ENCODE results near the gene RSAD1. TPM values are rescaled to one million over a fixed set of nuclear protein-coding genes. Genes with fewer than 3 reads are reported as not detected.
"Not testable (repeated sequence)": the region's sequence is repeated elsewhere in the genome, so short reads cannot be mapped to it uniquely, and the experiment has no call there.

Gene RSAD1
- total and polyA plus RNA-seq, 3 experiments from 2014 or later, result 45.7 to 66.4 (median 46.8) TPM

DNA sequence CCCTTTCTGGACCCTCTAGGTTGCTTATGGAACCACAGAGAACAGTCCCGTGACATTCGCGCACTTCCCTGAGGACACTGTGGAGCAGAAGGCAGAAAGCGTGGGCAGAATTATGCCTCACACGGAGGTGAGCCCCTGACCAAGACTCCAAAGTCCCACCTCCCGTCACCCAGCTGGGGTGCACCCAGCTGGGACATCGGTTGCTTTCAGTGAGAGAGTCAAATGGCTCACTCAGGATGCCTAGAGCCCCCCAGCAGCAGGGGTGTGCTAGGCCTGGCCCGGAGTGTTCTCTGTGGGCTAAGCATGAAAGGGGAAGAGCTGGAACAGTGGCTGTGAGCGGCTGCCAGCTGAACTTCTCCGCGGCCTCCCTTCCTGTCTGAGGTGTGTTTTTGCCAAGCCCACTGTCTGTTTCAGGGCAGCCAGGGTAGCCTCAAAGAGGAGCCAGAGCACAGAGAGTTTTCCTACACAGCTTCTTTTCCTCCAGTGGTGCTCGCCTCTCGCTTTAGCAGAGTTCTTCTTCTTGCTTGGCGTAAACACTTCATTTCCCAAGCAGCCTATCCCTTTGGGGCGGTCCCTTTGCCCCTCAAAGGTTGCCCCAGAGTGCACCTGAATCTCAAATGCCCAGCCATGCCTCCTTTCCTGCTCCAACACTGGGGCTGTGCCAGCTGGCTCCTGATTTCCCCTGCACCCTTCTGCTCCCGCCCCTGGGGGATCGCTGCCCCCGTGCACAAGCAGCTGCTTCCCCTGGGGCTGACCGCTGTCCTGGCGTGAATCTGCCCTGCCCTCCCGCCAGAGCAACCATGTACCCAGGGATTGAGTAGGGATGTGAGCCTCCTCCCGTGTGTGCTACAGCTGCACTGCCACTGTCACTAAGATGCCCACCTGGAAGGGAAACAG is 7.4 kb upstream of the RSAD1 start:
- H3K36me3 ChIP-seq (ENCODE audit: insufficient read depth, low read length), result no peaks in the 10 kb centered on the region
- H3K4me3 Mint-ChIP-seq, result no peak overlapping the region
- H3K27me3 ChIP-seq (ENCODE audit: insufficient read depth, low read length, poor library complexity, severe bottlenecking), result peaks cover 11% of the 10 kb centered on the region
- H3K9me3 Mint-ChIP-seq, result no peaks in the 10 kb centered on the region
- H3K36me3 Mint-ChIP-seq, result peaks cover 0 to 15% (median 6%) of the 10 kb centered on the region in 3 donors
- no peak overlapping the region for H3K27ac Mint-ChIP-seq
- CTCF ChIA-PET, result interaction anchor here (0.5 kb wide), 1 partner anchor 62 kb away, joined by 4 read pairs; no protein-coding TSS in a partner anchor
- H3K4me1 ChIP-seq (ENCODE audit: insufficient read depth, low read length), result no peaks in the 10 kb centered on the region
- peaks cover 5 to 24% (median 12%) of the 10 kb centered on the region in 3 donors for H3K4me1 Mint-ChIP-seq
- no peaks in the 10 kb centered on the region for H3K9me3 ChIP-seq (ENCODE audit: low read length)
- H3K27ac ChIP-seq (ENCODE audit: low read depth, low read length), result no peak overlapping the region
- no peak overlapping the region for H3K4me3 ChIP-seq (ENCODE audit: low read length)
- POLR2A ChIA-PET, result no interaction called here
- no peak for DNase-seq
- H3K27me3 Mint-ChIP-seq, result peaks cover 16 to 18% of the 10 kb centered on the region in 2 donors

DNA sequence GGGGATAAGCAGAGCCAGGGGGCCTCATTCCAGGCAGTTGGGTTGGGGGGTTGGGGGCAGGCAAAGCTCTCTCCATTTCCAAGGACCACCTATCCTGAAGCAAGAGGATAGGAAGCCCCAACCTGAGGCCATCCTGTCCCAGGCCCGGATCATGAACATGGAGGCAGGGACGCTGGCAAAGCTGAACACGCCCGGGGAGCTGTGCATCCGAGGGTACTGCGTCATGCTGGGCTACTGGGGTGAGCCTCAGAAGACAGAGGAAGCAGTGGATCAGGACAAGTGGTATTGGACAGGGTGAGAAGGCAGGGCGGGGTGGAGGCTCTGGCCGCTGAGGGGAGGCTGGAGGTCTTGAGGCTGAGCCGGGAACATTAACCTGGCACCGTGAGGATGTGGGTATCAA is 6.4 kb upstream of the RSAD1 start:
- Mint-ChIP-seq H3K4me3 (no peak overlapping the region), H3K4me1 (peaks cover 0 to 14% (median 7%) of the 10 kb centered on the region in 3 donors), H3K27ac (no peak overlapping the region), H3K36me3 (peaks cover 0 to 15% (median 6%) of the 10 kb centered on the region in 3 donors), H3K27me3 (peaks cover 12 to 16% of the 10 kb centered on the region in 2 donors), H3K9me3 (no peaks in the 10 kb centered on the region)
- POLR2A ChIA-PET, result no interaction called here
- DNase-seq, result no peak
- H3K27ac ChIP-seq (ENCODE audit: low read depth, low read length), result no peak overlapping the region
- peaks cover 11% of the 10 kb centered on the region for H3K27me3 ChIP-seq (ENCODE audit: insufficient read depth, low read length, poor library complexity, severe bottlenecking)
- no peaks in the 10 kb centered on the region for H3K36me3 ChIP-seq (ENCODE audit: insufficient read depth, low read length)
- H3K9me3 ChIP-seq (ENCODE audit: low read length), result no peaks in the 10 kb centered on the region
- no peaks in the 10 kb centered on the region for H3K4me1 ChIP-seq (ENCODE audit: insufficient read depth, low read length)
- H3K4me3 ChIP-seq (ENCODE audit: low read length), result no peak overlapping the region
- CTCF ChIA-PET, result interaction anchor here (0.8 to 1.5 kb wide), 3 partner anchors 10 to 154 kb away, joined by 3 to 4 read pairs (median 3); no protein-coding TSS in a partner anchor

- H3K4me3 ChIP-seq (ENCODE audit: low read length); H3K9me3 ChIP-seq (ENCODE audit: low read length); H3K4me1 ChIP-seq (ENCODE audit: insufficient read depth, low read length); H3K9me3 Mint-ChIP-seq; DNase-seq; POLR2A ChIA-PET; H3K4me3 Mint-ChIP-seq; H3K36me3 ChIP-seq (ENCODE audit: insufficient read depth, low read length); H3K27ac Mint-ChIP-seq; H3K27ac ChIP-seq (ENCODE audit: low read depth, low read length): not testable (repeated sequence)
- peaks cover 0 to 10% (median 4%) of the 10 kb centered on the region in 3 donors for H3K4me1 Mint-ChIP-seq
- peaks cover 9 to 13% of the 10 kb centered on the region in 2 donors for H3K27me3 Mint-ChIP-seq
- peaks cover 11% of the 10 kb centered on the region for H3K27me3 ChIP-seq (ENCODE audit: insufficient read depth, low read length, poor library complexity, severe bottlenecking)
- CTCF ChIA-PET, result interaction anchor here (0.8 to 1.5 kb wide), 3 partner anchors 9 to 154 kb away, joined by 3 to 4 read pairs (median 3); no protein-coding TSS in a partner anchor
- peaks cover 0 to 15% (median 6%) of the 10 kb centered on the region in 3 donors for H3K36me3 Mint-ChIP-seq
Measured at GRCh38 chr17:50472761-50473161, 5.9 kb upstream of the RSAD1 start.

DNA sequence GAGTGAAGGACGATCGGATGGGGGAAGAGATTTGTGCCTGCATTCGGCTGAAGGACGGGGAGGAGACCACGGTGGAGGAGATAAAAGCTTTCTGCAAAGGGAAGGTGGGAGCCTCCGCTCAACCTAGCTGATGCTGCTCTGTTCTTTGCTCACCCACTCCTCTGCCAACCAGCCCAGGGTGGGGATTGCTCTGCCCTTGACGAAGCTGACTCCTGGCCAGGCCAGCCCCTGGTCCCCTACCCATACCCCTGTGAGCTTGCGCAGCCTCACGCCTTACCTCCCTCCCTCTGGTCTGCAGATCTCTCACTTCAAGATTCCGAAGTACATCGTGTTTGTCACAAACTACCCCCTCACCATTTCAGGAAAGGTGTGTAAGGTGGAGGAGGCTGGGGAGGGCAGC is 4.8 kb upstream of the RSAD1 start:
- CTCF ChIA-PET, result interaction anchor here (0.7 to 1.5 kb wide), 2 partner anchors 10 to 112 kb away, joined by 3 to 4 read pairs; no protein-coding TSS in a partner anchor
- no peaks in the 10 kb centered on the region for H3K36me3 ChIP-seq (ENCODE audit: insufficient read depth, low read length)
- no peak overlapping the region for H3K4me3 ChIP-seq (ENCODE audit: low read length)
- peaks cover 10% of the 10 kb centered on the region for H3K27me3 ChIP-seq (ENCODE audit: insufficient read depth, low read length, poor library complexity, severe bottlenecking)
- H3K27me3 Mint-ChIP-seq, result peaks cover 0 to 6% of the 10 kb centered on the region in 2 donors
- peaks cover 0 to 15% (median 6%) of the 10 kb centered on the region in 3 donors for H3K36me3 Mint-ChIP-seq
- no peak for DNase-seq
- peaks cover 7% of the 10 kb centered on the region for H3K4me1 ChIP-seq (ENCODE audit: insufficient read depth, low read length)
- no peaks in the 10 kb centered on the region for H3K9me3 ChIP-seq (ENCODE audit: low read length)
- no peak overlapping the region for H3K27ac Mint-ChIP-seq
- no peak overlapping the region for H3K27ac ChIP-seq (ENCODE audit: low read depth, low read length)
- H3K4me1 Mint-ChIP-seq, result peaks cover 5 to 10% (median 6%) of the 10 kb centered on the region in 3 donors
- POLR2A ChIA-PET, result no interaction called here
- H3K9me3 Mint-ChIP-seq, result no peaks in the 10 kb centered on the region
- H3K4me3 Mint-ChIP-seq, result no peak overlapping the region

GRCh38 chr17:50474523-50474922 is 4.1 kb upstream of the RSAD1 start:
- Histone ChIP-seq H3K4me3 (ENCODE audit: low read length) (no peak overlapping the region), H3K27ac (ENCODE audit: low read depth, low read length) (no peak overlapping the region), H3K4me1 (ENCODE audit: insufficient read depth, low read length) (peaks cover 8% of the 10 kb centered on the region), H3K27me3 (ENCODE audit: insufficient read depth, low read length, poor library complexity, severe bottlenecking) (peaks cover 4% of the 10 kb centered on the region), H3K9me3 (ENCODE audit: low read length) (no peaks in the 10 kb centered on the region), H3K36me3 (ENCODE audit: insufficient read depth, low read length) (no peaks in the 10 kb centered on the region)
- DNase-seq, result no peak
- CTCF ChIA-PET, result interaction anchor here (0.7 to 1.7 kb wide), 2 partner anchors 77 to 112 kb away, joined by 3 to 9 read pairs; partner anchors contain the start of gene LRRC59
- POLR2A ChIA-PET, result no interaction called here
- Mint-ChIP-seq H3K4me1 (peaks cover 6 to 13% (median 10%) of the 10 kb centered on the region in 3 donors), H3K4me3 (no peak overlapping the region), H3K36me3 (peaks cover 0 to 19% (median 6%) of the 10 kb centered on the region in 3 donors), H3K27ac (peak overlapping the region in 2 of 8 donors; percentile 3 to 42), H3K27me3 (peaks cover 0 to 6% of the 10 kb centered on the region in 2 donors), H3K9me3 (no peaks in the 10 kb centered on the region)

DNA sequence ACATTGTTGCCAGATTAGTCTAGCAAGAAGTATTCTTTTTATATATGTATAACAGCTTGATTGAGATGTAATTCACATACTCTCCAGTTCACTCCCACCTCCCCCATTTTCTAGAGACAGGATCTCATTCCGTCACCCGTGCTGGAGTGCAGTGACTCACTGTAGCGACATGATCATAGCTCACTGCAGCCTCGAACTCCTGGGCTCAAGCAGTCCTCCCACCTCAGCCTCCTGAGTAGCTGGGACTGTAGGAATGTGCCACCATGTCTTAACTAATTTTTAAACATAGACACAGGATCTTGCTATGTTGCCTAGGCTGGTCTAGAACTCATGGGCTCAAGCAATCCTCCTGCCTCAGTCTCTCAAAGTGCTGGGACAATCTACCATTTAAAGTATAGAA is 3.3 kb upstream of the RSAD1 start:
- Mint-ChIP-seq H3K27me3 (peaks cover 0 to 3% of the 10 kb centered on the region in 2 donors), H3K4me3 (no peak overlapping the region), H3K27ac (peak overlapping the region in 2 of 8 donors; percentile 26 to 38), H3K9me3 (no peaks in the 10 kb centered on the region), H3K4me1 (peaks cover 14 to 20% (median 19%) of the 10 kb centered on the region in 3 donors), H3K36me3 (peaks cover 0 to 21% (median 6%) of the 10 kb centered on the region in 3 donors)
- Histone ChIP-seq H3K27me3 (ENCODE audit: insufficient read depth, low read length, poor library complexity, severe bottlenecking) (no peaks in the 10 kb centered on the region), H3K4me3 (ENCODE audit: low read length) (no peak overlapping the region), H3K4me1 (ENCODE audit: insufficient read depth, low read length) (peaks cover 16% of the 10 kb centered on the region), H3K27ac (ENCODE audit: low read depth, low read length) (no peak overlapping the region), H3K36me3 (ENCODE audit: insufficient read depth, low read length) (peaks cover 2% of the 10 kb centered on the region), H3K9me3 (ENCODE audit: low read length) (no peaks in the 10 kb centered on the region)
- no peak for DNase-seq
- ChIA-PET CTCF (interaction anchor here (1.7 kb wide), 1 partner anchor 78 kb away, joined by 9 read pairs; the partner anchor contains the start of gene LRRC59), POLR2A (no interaction called here)

DNA sequence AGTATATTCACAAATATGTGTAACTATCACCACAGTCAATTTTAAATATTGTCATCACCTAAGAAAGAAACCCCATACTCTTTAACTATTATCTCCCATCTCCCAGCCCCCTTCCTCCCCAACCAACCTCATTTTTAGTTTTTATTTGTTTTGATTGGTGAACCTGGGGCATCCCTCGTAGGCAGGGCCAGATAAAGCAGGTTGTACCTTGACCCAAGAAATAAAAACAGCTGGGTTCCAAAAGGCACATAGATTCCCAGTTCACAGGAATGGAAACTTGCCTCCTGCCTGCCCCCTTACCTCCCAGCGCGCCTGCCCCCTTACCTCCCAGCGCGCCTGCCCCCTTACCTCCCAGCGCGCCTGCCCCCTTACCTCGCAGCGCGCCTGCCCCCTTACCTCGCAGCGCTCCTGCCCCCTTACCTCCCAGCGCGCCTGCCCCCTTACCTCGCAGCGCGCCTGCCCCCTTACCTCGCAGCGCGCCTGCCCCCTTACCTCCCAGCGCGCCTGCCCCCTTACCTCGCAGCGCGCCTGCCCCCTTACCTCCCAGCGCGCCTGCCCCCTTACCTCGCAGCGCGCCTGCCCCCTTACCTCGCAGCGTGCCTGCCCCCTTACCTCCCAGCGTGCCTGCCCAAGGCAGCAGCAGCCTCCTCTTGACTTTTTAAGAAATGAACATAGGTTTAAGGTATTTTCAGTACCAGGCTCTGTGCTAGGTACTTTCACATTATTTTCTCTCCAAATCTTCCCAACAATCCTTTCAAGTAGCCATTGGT is 2.7 kb upstream of the RSAD1 start:
- H3K9me3 Mint-ChIP-seq; DNase-seq; H3K27me3 Mint-ChIP-seq; H3K4me3 ChIP-seq (ENCODE audit: low read length); H3K27ac ChIP-seq (ENCODE audit: low read depth, low read length); H3K36me3 ChIP-seq (ENCODE audit: insufficient read depth, low read length); H3K27me3 ChIP-seq (ENCODE audit: insufficient read depth, low read length, poor library complexity, severe bottlenecking); H3K9me3 ChIP-seq (ENCODE audit: low read length); POLR2A ChIA-PET: not testable (repeated sequence)
- peak overlapping the region in 2 of 8 donors; percentile 38 to 52 for H3K27ac Mint-ChIP-seq
- H3K4me3 Mint-ChIP-seq, result peak overlapping the region in 2 of 7 donors; percentile 44 to 73
- CTCF ChIA-PET, result interaction anchor here (1.7 kb wide), 1 partner anchor 79 kb away, joined by 9 read pairs; the partner anchor contains the start of gene LRRC59
- peaks cover 0 to 20% (median 6%) of the 10 kb centered on the region in 3 donors for H3K36me3 Mint-ChIP-seq
- H3K4me1 Mint-ChIP-seq, result peaks cover 17 to 26% (median 25%) of the 10 kb centered on the region in 3 donors
- peaks cover 16% of the 10 kb centered on the region for H3K4me1 ChIP-seq (ENCODE audit: insufficient read depth, low read length)

Measured in CD8-positive, alpha-beta memory T cell (primary cell).